ENCODE measurements around the gene ATG4B. TPM values are rescaled to one million over a fixed set of nuclear protein-coding genes. Genes with fewer than 3 reads are reported as not detected.

Gene ATG4B
- total RNA-seq, 1 donor from 2014 or later = 135 TPM

GRCh38 chr2:241611062-241611461 lies 26.4 kb upstream of the ATG4B start:
- TF ChIP-seq, protein P1, sequence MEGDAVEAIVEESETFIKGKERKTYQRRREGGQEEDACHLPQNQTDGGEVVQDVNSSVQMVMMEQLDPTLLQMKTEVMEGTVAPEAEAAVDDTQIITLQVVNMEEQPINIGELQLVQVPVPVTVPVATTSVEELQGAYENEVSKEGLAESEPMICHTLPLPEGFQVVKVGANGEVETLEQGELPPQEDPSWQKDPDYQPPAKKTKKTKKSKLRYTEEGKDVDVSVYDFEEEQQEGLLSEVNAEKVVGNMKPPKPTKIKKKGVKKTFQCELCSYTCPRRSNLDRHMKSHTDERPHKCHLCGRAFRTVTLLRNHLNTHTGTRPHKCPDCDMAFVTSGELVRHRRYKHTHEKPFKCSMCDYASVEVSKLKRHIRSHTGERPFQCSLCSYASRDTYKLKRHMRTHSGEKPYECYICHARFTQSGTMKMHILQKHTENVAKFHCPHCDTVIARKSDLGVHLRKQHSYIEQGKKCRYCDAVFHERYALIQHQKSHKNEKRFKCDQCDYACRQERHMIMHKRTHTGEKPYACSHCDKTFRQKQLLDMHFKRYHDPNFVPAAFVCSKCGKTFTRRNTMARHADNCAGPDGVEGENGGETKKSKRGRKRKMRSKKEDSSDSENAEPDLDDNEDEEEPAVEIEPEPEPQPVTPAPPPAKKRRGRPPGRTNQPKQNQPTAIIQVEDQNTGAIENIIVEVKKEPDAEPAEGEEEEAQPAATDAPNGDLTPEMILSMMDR (IDR thresholded peaks at IDR 0.05; ENCODE audit: unreplicated experiment) = no peak
- peaks cover 8% of the 10 kb centered on the region for H3K4me1 Mint-ChIP-seq
- H3K27ac Mint-ChIP-seq = peak overlapping the region; percentile 90
- no peak for DNase-seq (ENCODE audit: low spot score in 2 of 2, unreplicated experiment in 2 of 2)
- H3K27me3 Mint-ChIP-seq (ENCODE audit: low read depth) = no peaks in the 10 kb centered on the region
- H3K36me3 Mint-ChIP-seq = peaks cover 2% of the 10 kb centered on the region
- H3K9me3 Mint-ChIP-seq = no peaks in the 10 kb centered on the region
- peak overlapping the region; percentile 62 for H3K4me3 Mint-ChIP-seq

DNA sequence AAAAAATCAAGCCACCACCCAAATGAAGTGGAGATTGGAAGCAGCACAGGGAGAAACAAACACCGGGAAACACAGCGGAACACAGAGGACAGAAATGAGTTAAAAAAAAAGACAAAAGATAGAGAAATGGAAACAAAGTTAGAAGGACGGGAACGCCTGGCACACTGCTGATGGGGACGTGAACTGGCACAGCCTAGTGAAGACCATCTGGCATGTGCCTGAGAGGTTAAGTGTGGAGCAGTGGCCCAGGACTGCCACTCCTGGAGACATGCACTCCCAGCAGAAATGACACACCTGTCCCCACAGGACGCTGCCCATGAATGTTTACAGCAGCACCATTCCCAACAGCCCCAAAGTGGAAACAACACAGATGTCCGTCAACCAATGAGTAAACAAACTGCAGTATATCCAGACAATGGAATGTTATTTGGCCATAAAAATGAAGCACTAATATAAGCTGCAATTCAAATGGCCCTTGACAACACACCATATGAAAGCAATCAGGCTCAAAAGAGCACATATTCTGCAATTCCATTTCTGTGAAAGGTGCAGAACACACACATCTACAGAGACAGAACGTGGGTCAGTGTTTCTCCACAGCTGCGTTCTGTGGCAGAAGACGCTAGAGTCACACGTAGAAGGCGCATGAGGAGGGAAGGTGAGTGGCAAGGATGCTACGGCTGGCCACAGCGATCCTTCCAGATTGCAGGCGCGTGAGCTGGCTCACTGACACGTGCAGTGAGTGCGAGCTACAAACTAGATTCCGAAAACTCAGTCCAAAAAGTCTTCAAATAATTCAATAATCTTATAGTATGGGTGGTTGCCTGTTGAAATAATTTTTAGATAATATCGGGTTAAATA lies 25.1 kb upstream of the ATG4B start:
- Mint-ChIP-seq H3K36me3 (peaks cover 2% of the 10 kb centered on the region), H3K27me3 (ENCODE audit: low read depth) (no peaks in the 10 kb centered on the region), H3K9me3 (no peaks in the 10 kb centered on the region), H3K4me1 (peaks cover 11% of the 10 kb centered on the region), H3K27ac (peak overlapping the region; percentile 7), H3K4me3 (no peak overlapping the region)
- DNase-seq (ENCODE audit: low spot score in 2 of 2, unreplicated experiment in 2 of 2) = no peak
- TF ChIP-seq, protein P1 (IDR thresholded peaks at IDR 0.05; ENCODE audit: unreplicated experiment) = no peak

- H3K4me3 Mint-ChIP-seq = no peak overlapping the region
- no peak overlapping the region for H3K27ac Mint-ChIP-seq
- no peaks in the 10 kb centered on the region for H3K36me3 Mint-ChIP-seq
- H3K27me3 Mint-ChIP-seq (ENCODE audit: low read depth) = no peaks in the 10 kb centered on the region
- TF ChIP-seq, protein P1 (IDR thresholded peaks at IDR 0.05; ENCODE audit: unreplicated experiment) = no peak
- peaks cover 12% of the 10 kb centered on the region for H3K4me1 Mint-ChIP-seq
- DNase-seq (ENCODE audit: low spot score in 2 of 2, unreplicated experiment in 2 of 2) = no peak
- H3K9me3 Mint-ChIP-seq = no peaks in the 10 kb centered on the region
Measured at GRCh38 chr2:241613017-241613780, 24.3 kb upstream of the ATG4B start.

DNA sequence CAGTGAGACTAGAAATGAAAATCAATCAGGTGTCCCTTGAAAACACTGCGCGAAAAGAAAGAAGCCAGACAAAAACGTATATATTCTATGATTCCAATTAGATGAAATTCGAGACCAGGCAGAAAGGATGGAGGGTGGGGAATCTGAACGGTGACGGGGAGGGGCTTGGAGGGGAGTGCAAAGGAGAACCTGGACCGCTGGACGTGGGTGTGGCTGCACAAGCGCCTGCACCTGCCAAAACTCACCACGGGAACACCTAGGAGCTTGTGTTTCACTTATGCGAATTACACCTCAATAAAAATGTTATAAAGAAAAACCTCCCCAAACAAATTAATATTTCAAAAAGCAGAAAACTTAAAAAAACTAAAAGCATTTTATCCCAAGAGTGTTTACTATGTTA lies 22.5 kb upstream of the ATG4B start:
- no peaks in the 10 kb centered on the region for H3K9me3 Mint-ChIP-seq
- peaks cover 12% of the 10 kb centered on the region for H3K4me1 Mint-ChIP-seq
- TF ChIP-seq, protein P1 (IDR thresholded peaks at IDR 0.05; ENCODE audit: unreplicated experiment) = no peak
- no peak overlapping the region for H3K27ac Mint-ChIP-seq
- no peak for DNase-seq (ENCODE audit: low spot score in 2 of 2, unreplicated experiment in 2 of 2)
- H3K27me3 Mint-ChIP-seq (ENCODE audit: low read depth) = no peaks in the 10 kb centered on the region
- no peak overlapping the region for H3K4me3 Mint-ChIP-seq
- peaks cover 7% of the 10 kb centered on the region for H3K36me3 Mint-ChIP-seq

GRCh38 chr2:241615522-241616052 lies 21.9 kb upstream of the ATG4B start:
- Mint-ChIP-seq H3K9me3 (peaks cover under 1% of the 10 kb centered on the region), H3K27ac (no peak overlapping the region), H3K4me3 (no peak overlapping the region), H3K4me1 (peaks cover 11% of the 10 kb centered on the region), H3K27me3 (ENCODE audit: low read depth) (no peaks in the 10 kb centered on the region), H3K36me3 (peaks cover 10% of the 10 kb centered on the region)
- TF ChIP-seq, protein P1 (IDR thresholded peaks at IDR 0.05; ENCODE audit: unreplicated experiment) = no peak
- no peak for DNase-seq (ENCODE audit: low spot score in 2 of 2, unreplicated experiment in 2 of 2)
